GM19372 (cell line): ENCODE measurements around the gene INSC.
A peak's percentile ranks its signal among the peaks of the same experiment; 100 is the strongest.

Experiments
- ATAC-seq: cut with Tn5 transposase; IDR thresholded peaks from one replicate; pipeline ENCODE4 v1.9.1; 2021; ENCODE audit warnings: mild to moderate bottlenecking, low read depth, moderate library complexity; ENCODE audit not compliant: unreplicated experiment

The INSC gene

GRCh38 chr11:15212876-15213275 is 98.2 kb downstream of the INSC start:
- no peak for ATAC-seq

GRCh38 chr11:15213471-15214231 is 98.9 kb downstream of the INSC start:
- ATAC-seq = no peak

GRCh38 chr11:15215005-15215404 is 100.3 kb downstream of the INSC start:
- no peak for ATAC-seq

DNA sequence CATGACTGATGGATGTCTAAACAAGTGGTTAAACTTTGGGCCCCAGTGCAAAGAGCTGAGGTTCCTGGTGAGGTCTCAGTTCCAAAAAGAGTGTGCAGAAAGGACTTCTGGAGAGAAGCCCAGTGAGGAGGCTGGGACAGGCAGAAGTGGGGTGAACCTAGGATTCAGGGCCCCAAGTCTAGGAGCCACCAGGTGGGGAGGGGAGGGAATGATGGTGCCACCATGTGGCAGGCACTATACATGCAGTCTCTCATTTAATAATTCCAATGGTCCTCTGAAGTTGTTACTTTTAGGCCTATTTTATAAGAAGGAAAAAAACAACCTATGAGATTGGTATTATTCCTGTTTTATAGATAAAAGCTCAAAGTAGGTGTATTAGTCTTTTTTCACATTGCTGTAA is 102.0 kb downstream of the INSC start:
- ATAC-seq = peak; percentile 64

DNA sequence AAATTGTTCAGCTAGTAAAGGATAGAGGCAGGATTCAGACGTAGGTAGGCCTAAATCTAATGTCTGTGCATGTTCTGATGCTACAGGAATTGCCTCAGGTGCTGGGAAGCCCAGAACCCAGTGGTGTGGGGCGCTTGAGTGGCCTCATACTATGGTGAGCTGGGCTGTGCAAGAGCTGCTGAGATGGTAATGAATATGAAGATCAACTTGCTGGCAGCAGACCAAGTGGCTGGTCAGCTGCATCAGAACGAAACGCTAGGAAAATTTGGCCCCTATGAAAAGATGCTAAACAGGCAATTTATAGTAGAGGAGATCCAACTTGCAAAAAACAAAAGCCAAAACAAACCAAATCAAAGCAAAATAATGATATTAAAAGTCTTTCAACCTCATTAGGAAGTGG is 102.7 kb downstream of the INSC start:
- ATAC-seq = no peak

- ATAC-seq = no peak
These were observed 108.1 kb downstream of the INSC start for GRCh38 chr11:15222777-15223176.

- ATAC-seq = no peak
These were observed 108.6 kb downstream of the INSC start for GRCh38 chr11:15223318-15223717.

DNA sequence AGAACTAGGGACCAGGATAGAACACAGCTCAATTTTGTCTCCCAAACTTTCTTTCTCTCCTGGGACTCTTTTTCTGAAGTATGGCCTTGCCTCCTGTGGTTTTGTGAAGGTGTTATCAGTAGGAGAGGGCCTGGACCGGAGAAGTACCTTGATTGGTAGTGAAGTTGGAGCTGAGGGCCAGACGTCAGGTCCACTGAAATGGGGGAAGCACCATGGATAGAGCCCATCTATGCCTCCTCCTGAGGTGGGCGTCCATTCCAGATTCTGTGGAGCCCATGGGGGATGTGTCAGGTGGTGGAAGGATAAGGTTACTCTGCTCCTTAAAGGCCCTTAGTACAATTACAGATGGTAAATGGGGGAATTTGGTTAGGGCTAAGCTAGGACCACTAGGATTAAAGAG is 109.7 kb downstream of the INSC start:
- no peak for ATAC-seq

DNA sequence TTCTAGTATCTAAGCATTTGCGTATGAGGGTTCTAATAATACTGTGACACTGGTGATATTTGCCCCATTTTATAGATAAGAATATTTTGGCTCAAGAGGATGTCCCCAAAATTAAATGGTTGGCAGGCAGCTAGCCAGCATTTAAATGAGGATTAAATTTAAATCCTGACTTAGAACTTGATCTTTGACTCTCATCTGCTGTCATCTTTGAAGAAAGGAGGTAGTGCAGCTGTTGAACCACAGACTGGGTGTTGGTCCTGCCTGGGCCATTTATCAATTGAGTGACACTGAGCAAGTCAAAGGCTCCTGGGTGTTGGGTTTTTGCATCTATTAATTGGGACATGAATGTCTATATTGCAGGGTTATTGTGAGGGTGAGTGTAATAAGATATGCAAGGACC is 112.3 kb downstream of the INSC start:
- no peak for ATAC-seq

DNA sequence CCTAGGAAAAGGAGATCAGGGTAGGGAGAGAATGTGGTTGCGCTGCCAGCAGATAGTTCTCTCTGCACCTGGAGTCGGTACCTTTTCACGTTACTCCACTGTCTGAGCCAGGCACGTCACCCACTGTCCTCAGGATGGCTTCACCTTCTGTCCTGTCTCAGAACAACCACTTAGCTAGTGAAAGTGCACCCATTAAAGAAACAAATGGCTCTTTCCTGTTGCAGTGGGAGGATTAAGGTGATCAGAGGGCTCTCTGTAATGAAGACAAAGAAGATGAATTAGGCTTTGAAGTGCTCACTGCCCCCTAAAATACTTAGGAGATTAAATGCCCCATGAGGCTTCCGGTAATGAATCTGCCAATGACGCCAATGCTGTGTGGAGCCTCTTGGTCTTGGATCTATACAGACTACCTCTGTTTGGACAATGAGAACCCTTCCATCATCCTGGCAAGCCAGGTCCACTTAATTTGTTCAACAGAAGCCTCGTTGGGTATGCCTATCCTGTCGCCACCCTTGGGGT is 113.7 kb downstream of the INSC start:
- no peak for ATAC-seq

DNA sequence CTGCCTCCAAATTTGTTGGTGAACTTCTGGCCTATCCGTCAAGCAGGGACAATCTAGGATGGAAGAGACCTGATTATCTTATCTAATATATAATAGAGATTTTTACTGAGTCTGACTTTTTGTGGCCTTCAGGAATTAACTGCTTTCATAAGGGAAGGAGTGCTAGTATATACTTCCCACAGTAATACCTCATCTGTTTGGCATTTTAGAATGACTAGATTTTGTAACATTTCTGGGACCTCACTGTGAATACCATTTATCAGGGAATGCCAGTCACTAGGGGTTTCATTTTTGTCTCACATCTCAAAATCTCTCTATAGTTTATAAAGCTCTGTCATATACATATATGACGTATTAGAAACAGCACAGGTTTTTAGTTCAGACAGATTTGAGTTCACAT is 114.3 kb downstream of the INSC start:
- no peak for ATAC-seq

- ATAC-seq = no peak
These were observed 117.8 kb downstream of the INSC start for GRCh38 chr11:15232496-15232895.

DNA sequence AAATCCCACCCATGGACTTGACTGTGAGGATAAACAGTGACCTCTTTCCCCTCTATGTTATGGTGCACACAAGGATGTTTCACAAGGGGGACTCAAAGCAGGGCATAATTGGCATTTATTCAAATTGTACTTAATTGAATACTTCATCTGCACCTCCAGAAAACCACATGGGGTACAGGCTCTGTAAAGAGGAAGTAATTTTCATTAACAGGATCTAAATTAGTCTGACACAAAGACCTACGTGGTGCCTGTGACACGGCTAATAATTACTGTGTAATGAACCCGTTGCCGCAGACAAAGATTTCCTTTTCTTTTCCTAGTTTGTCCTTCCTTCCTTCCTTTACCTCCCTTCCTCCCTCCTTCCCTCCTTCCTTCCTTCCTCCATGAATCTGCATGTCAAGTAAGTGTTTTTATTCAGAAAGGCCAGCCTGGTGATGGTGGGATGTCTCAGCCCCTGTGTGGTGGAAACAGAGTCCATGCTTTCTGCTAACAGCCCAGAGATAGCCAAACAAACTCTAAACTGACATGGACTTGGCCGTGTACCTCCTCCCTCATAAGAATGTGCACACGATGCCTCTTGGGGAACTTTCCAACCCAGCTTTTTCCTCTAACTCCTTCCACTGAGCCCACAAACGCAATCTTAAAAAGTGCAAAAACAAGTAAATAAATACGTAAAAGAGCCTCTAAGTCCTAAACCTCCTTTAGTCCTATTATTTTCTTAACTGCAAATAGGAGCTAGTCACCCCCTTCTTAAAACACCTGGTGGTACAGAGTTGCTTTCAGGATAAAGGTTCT is 118.8 kb downstream of the INSC start:
- ATAC-seq = no peak

GRCh38 chr11:15234796-15235195 is 120.1 kb downstream of the INSC start:
- no peak for ATAC-seq

DNA sequence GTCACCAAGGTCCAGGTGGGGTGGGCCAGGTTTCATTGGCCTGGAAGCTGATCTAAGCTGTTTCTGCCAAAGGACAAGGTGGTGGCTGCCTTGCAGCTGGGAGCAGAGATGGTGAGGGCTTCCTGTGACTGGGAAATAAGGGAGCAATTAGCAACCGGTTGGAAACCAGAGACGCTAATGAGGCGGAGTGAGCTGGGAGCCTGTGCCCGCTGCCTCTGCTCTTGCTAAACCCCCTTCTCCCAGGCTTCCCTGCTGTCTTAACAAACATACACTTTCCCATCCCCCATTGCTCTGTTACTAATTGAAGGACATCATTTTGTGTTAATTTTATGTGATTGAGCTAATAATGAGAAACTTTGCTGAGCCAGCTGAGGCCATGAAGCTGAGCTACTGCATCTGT is 121.8 kb downstream of the INSC start:
- no peak for ATAC-seq

DNA sequence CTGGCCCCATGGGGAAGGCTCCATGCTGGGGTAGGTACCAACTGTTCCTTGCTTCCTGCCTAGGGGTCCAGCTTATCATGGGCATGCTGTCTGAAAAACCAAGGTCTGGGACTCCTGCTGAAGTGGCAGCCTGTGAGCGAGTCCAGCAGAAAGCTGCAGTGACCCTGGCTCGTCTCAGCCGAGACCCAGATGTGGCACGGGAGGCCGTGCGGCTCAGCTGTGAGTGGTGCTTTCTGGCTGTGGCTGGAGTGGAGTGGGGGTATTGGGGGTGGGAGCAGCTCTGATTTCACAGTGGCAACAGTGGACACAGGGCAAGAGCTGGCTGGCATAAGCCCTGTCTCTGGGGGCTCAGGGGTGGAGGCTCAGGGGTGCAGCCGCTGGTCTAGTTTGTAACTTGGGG is 124.1 kb downstream of the INSC start:
- no peak for ATAC-seq

GRCh38 chr11:15248749-15249148 is 134.0 kb downstream of the INSC start:
- no peak for ATAC-seq

GRCh38 chr11:15258433-15259165 is 143.9 kb downstream of the INSC start:
- ATAC-seq = no peak

DNA sequence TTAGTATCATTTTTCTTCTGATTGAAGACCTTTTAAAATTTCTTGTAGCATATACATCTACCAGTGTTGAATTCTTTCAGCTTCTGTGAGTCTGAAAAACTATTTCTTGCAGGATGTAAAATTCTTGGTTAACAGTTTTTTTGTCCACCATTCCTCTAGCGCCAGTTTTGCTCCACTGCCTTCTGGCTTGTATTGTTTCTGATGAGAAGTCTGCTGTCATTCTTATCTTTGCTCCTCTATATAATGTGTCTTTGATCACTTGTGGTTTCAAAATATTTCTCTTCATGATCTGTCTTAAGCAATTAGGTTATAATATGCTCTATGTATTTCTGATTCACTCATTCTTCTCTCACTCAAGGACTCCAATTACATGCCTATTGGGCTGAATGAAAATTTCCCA is 152.3 kb downstream of the INSC start:
- ATAC-seq = no peak

DNA sequence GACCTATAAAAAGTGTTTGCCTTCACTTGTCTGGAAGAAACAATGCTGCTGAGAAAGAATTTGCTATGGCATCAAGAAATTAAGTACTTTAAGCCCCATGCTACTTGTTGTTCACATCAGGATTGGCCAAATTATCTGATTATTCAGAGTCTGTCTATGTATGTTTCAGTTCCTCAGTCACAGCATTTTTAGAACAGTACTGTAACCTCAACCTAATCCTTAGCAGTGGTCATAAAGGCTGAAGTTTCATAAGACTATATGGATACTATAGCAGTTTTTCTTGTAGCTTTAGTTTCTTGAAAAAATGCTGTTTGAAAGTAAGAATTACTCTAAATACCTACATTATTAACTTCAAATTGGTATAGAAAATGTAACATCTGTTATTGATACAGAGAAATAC is 153.9 kb downstream of the INSC start:
- no peak for ATAC-seq

DNA sequence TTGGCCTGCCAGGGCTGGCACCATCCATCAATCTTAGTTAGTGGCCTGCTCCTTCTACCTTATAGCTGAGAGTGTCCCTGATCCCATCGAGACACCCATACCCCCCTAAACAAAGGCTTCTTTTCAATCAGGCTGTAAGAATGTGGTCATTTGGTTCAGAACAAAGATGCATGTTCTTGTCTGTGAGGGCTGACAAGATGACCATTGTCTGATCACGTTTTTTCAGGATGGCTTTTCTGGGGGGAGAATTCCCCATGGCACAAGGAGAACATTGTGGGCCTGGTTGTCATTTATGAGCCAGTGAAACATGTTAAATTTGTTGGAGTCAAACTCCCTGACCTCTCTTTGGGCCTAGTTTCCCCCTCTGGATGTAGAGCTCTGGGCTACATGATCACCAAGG is 160.4 kb downstream of the INSC start:
- no peak for ATAC-seq
